Thoracic aorta (tissue), 2 donors: Measurements from ENCODE around the gene HSDL1. TPM values are rescaled to one million over a fixed set of nuclear protein-coding genes. Genes with fewer than 3 reads are reported as not detected.

ENCODE experiments used
- ATAC-seq: fragments of 150-250 bp; one replicate; pipeline ENCODE4 v1.8.0; 2017; ENCODE audit warnings: low read depth; ENCODE audit not compliant: insufficient number of reproducible peaks, low FRiP score
- DNase-seq: peaks from one replicate; pipeline ENCODE4 v3.0.0-alpha.2; 2020; ENCODE audit warnings: low spot score
- H3K27ac ChIP-seq, 2 donors: fragments of 200-600 bp; sonication (generic); 1 replicate in 1 of 2; 2 replicates in 1 of 2; pipeline ENCODE4 v1.5.1; 2016; ENCODE audit warnings: mild to moderate bottlenecking in 2 of 2, moderate library complexity in 2 of 2
- H3K27me3 ChIP-seq: fragments of 200-600 bp; sonication (generic); replicated peaks from 2 replicates; pipeline ENCODE4 v1.6.0; 2016; ENCODE audit warnings: mild to moderate bottlenecking; ENCODE audit not compliant: insufficient read depth
- H3K36me3 ChIP-seq: fragments of 200-600 bp; sonication (generic); one replicate; pipeline ENCODE4 v1.5.1; 2016
- H3K4me1 ChIP-seq, 2 donors: fragments of 200-600 bp; sonication (generic); 1 replicate in 1 of 2; 2 replicates in 1 of 2; pipeline versions ENCODE4 v1.5.1 to v1.6.0; 2016; ENCODE audit warnings: low read depth in 2 of 2, mild to moderate bottlenecking in 1 of 2; ENCODE audit not compliant: control insufficient read depth in 1 of 2
- H3K4me3 ChIP-seq: fragments of 200-600 bp; sonication (generic); 2 replicates; pipeline ENCODE4 v1.5.1; 2016; ENCODE audit warnings: mild to moderate bottlenecking
- H3K9me3 ChIP-seq: fragments of 200-600 bp; sonication (generic); 2 replicates; pipeline ENCODE4 v1.5.1; 2016
- total RNA-seq, 2 donors: library from RNA; depleted of rRNA; stranded (reverse); fragments of >200 nt; gene quantifications; one replicate each; pipeline versions ENCODE4 v1.1.0 to v1.2.3, GENCODE V29; 2016
- TF ChIP-seq, protein P1 (sequence below): fragments of 200-600 bp; sonication (generic); IDR thresholded peaks from one replicate; pipeline ENCODE4 v1.5.1; 2019; ENCODE audit warnings: antibody characterized with exemption

Gene HSDL1
- total RNA-seq, 2 donors from 2014 or later = 7.2 to 14.4 TPM

GRCh38 chr16:84080378-84080777 is 64.6 kb downstream of the HSDL1 start:
- H3K36me3 ChIP-seq = peaks cover 10% of the 10 kb centered on the region

DNA sequence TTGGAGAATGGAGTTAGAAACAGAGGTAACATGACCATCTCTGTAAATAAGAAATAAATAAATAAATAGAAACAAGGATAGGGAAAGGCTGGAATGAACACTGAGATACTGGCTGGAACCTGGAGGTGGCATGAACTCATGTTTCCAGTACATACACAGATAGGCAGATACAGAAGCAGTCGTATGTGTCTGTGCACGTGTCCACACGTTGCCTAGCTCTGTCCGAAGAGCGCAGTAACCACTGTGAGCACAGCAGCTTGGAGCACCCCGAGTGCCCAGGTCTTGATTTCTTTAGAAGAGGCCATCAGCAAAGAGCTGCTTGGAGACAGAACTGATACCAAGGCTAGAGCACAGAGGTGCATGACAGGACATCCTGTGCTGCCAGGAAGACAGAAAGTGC is 65.3 kb downstream of the HSDL1 start:
- H3K27me3 ChIP-seq = no peaks in the 10 kb centered on the region
- DNase-seq (no peak), ATAC-seq (no peak)
- H3K27ac ChIP-seq = no peak overlapping the region
- H3K36me3 ChIP-seq = peaks cover 17% of the 10 kb centered on the region
- no peaks in the 10 kb centered on the region for H3K9me3 ChIP-seq
- peaks cover 11 to 14% of the 10 kb centered on the region in 2 donors for H3K4me1 ChIP-seq
- no peak overlapping the region for H3K4me3 ChIP-seq
- TF ChIP-seq, protein P1, sequence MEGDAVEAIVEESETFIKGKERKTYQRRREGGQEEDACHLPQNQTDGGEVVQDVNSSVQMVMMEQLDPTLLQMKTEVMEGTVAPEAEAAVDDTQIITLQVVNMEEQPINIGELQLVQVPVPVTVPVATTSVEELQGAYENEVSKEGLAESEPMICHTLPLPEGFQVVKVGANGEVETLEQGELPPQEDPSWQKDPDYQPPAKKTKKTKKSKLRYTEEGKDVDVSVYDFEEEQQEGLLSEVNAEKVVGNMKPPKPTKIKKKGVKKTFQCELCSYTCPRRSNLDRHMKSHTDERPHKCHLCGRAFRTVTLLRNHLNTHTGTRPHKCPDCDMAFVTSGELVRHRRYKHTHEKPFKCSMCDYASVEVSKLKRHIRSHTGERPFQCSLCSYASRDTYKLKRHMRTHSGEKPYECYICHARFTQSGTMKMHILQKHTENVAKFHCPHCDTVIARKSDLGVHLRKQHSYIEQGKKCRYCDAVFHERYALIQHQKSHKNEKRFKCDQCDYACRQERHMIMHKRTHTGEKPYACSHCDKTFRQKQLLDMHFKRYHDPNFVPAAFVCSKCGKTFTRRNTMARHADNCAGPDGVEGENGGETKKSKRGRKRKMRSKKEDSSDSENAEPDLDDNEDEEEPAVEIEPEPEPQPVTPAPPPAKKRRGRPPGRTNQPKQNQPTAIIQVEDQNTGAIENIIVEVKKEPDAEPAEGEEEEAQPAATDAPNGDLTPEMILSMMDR = no peak

More at GRCh38 chr16:84080378-84080777, 64.6 kb downstream of the HSDL1 start:
- Histone ChIP-seq H3K4me1 (peaks cover 11 to 14% of the 10 kb centered on the region in 2 donors), H3K27ac (no peak overlapping the region), H3K4me3 (no peak overlapping the region), H3K9me3 (no peaks in the 10 kb centered on the region), H3K27me3 (no peaks in the 10 kb centered on the region)
- DNase-seq = no peak
- TF ChIP-seq, protein P1 = no peak
- no peak for ATAC-seq

GRCh38 chr16:84075376-84075775 is 69.6 kb downstream of the HSDL1 start:
- H3K27ac ChIP-seq = no peak overlapping the region
- ATAC-seq = no peak
- no peaks in the 10 kb centered on the region for H3K27me3 ChIP-seq
- DNase-seq = no peak
- TF ChIP-seq, protein P1 = no peak
- H3K9me3 ChIP-seq = no peaks in the 10 kb centered on the region
- peaks cover 33% of the 10 kb centered on the region for H3K36me3 ChIP-seq
- no peak overlapping the region for H3K4me3 ChIP-seq
- no peaks in the 10 kb centered on the region for H3K4me1 ChIP-seq

GRCh38 chr16:84074721-84075120 is 70.3 kb downstream of the HSDL1 start:
- Histone ChIP-seq H3K4me3 (no peak overlapping the region), H3K9me3 (no peaks in the 10 kb centered on the region), H3K27me3 (no peaks in the 10 kb centered on the region), H3K36me3 (peaks cover 37% of the 10 kb centered on the region), H3K4me1 (no peaks in the 10 kb centered on the region), H3K27ac (no peak overlapping the region)
- TF ChIP-seq, protein P1 = no peak
- no peak for ATAC-seq
- no peak for DNase-seq

Other genes starting within 250 kb of the HSDL1 start
- 10 to 100 TPM; 14.1 to 23.6 TPM for gene MLYCD, start 246.1 kb downstream of the HSDL1 start, total RNA-seq
- 10 to 100 TPM in 1 of 2 donors, 1 to 10 TPM in 1; 3.7 to 16.2 TPM for gene OSGIN1, start 191.9 kb downstream of the HSDL1 start, total RNA-seq
- not detected for gene NECAB2, start 176.9 kb downstream of the HSDL1 start, total RNA-seq
- not detected for gene SLC38A8, start 102.4 kb downstream of the HSDL1 start, total RNA-seq
- 10 to 100 TPM; 91.9 to 98.2 TPM for gene MBTPS1, start 28.2 kb downstream of the HSDL1 start, total RNA-seq
- gene DNAAF1, start 131 bp upstream of the HSDL1 start, total RNA-seq = not detected
- 10 to 100 TPM; 43.7 to 75.9 TPM for gene TAF1C, start 41.9 kb upstream of the HSDL1 start, total RNA-seq
- not detected for gene ADAD2, start 46.0 kb upstream of the HSDL1 start, total RNA-seq
- gene KCNG4, start 94.8 kb upstream of the HSDL1 start, total RNA-seq = not detected
- 100 to 1,000 TPM in 1 of 2 donors, 1 to 10 TPM in 1; 4.6 to 203 TPM for gene WFDC1, start 149.7 kb upstream of the HSDL1 start, total RNA-seq
- gene ATP2C2, start 223.4 kb upstream of the HSDL1 start, total RNA-seq = under 1 TPM; 0.28 to 0.54 TPM